AG04449 (cell line): Measurements from ENCODE around the gene NKX2-4.
"Not testable (repeated sequence)": the region's sequence is repeated elsewhere in the genome, so short reads cannot be mapped to it uniquely, and the experiment has no call there.

Source experiments
- CTCF ChIA-PET: fragments of 350-600 bp; formaldehyde crosslinking; extraction: SDS; loops from one replicate; lab custom pipeline; 2021; ENCODE audit warnings: antibody characterized with exemption; lab: Yijun Ruan, JAX
- POLR2A ChIA-PET: fragments of 400-600, 350-600 bp; formaldehyde crosslinking; extraction: SDS; loops from one replicate; lab custom pipeline; 2020; ENCODE audit warnings: antibody characterized with exemption, inconsistent platforms; lab: Yijun Ruan, JAX
- DNase-seq: peaks from one replicate; pipeline ENCODE4 v3.0.0-alpha.2; 2010; ENCODE audit warnings: low read depth, low spot score
- H3K4me3 ChIP-seq: 2 replicates; pipeline ENCODE4 v1.5.1; 2011; ENCODE audit warnings: low read depth, mild to moderate bottlenecking, control low read depth, low read length
- CTCF ChIP-seq: IDR thresholded peaks from one replicate; pipeline ENCODE4 v1.5.1; 2011; ENCODE audit warnings: mild to moderate bottlenecking, moderate library complexity, low read length, control low read depth, inconsistent platforms; ENCODE audit not compliant: insufficient read depth; ENCODE audit errors: missing control alignments

Gene NKX2-4

GRCh38 chr20:21371193-21371592 lies 26.1 kb downstream of the NKX2-4 start:
- POLR2A ChIA-PET: no interaction called here
- no peak for TF ChIP-seq CTCF
- CTCF ChIA-PET: interaction anchor here (1.3 to 2.3 kb wide), 3 partner anchors 23 to 135 kb away, joined by 3 to 8 read pairs (median 3); no protein-coding TSS in a partner anchor
- no peak for DNase-seq
- H3K4me3 ChIP-seq: no peak overlapping the region

- no peak for DNase-seq
- no peak for TF ChIP-seq CTCF
- no peak overlapping the region for H3K4me3 ChIP-seq
- CTCF ChIA-PET: interaction anchor here (0.9 kb wide), 1 partner anchor 25 kb away, joined by 3 read pairs; no protein-coding TSS in a partner anchor
- POLR2A ChIA-PET: no interaction called here
Observed at GRCh38 chr20:21368791-21369190, 28.5 kb downstream of the NKX2-4 start.

GRCh38 chr20:21366273-21366672 lies 31.1 kb downstream of the NKX2-4 start:
- DNase-seq, H3K4me3 ChIP-seq, CTCF ChIA-PET, POLR2A ChIA-PET: not testable (repeated sequence)

- CTCF ChIA-PET: no interaction called here
Observed at GRCh38 chr20:21365771-21366170, 31.6 kb downstream of the NKX2-4 start.

GRCh38 chr20:21364413-21364812 lies 32.9 kb downstream of the NKX2-4 start:
- no peak overlapping the region for H3K4me3 ChIP-seq
- POLR2A ChIA-PET: no interaction called here
- no peak for DNase-seq
- no peak for TF ChIP-seq CTCF
- CTCF ChIA-PET: interaction anchor here (1.4 kb wide), 1 partner anchor 128 kb away, joined by 5 read pairs; no protein-coding TSS in a partner anchor

More at GRCh38 chr20:21365771-21366170, 31.6 kb downstream of the NKX2-4 start:
- no peak for TF ChIP-seq CTCF
- DNase-seq: no peak
- POLR2A ChIA-PET: no interaction called here
- H3K4me3 ChIP-seq: no peak overlapping the region

GRCh38 chr20:21361266-21361665 lies 36.1 kb downstream of the NKX2-4 start:
- H3K4me3 ChIP-seq: no peak overlapping the region
- TF ChIP-seq CTCF: no peak
- ChIA-PET POLR2A (no interaction called here), CTCF (no interaction called here)
- DNase-seq: no peak

GRCh38 chr20:21360705-21361104 lies 36.6 kb downstream of the NKX2-4 start:
- ChIA-PET POLR2A (no interaction called here), CTCF (no interaction called here)
- no peak overlapping the region for H3K4me3 ChIP-seq
- no peak for TF ChIP-seq CTCF
- no peak for DNase-seq
